GM10266 (cell line): ENCODE results near the gene TMEM209.

Experiments
- DNase-seq: peaks from one replicate; pipeline ENCODE4 v3.0.0; 2012; ENCODE audit errors: extremely low spot score
- CTCF ChIP-seq: IDR thresholded peaks from 2 replicates; pipeline ENCODE4 v1.5.1; 2012; ENCODE audit warnings: mild to moderate bottlenecking, low read depth; ENCODE audit not compliant: control insufficient read depth, insufficient read depth; ENCODE audit errors: missing control alignments

The TMEM209 gene

GRCh38 chr7:130210181-130210935, 5.2 kb upstream of the TMEM209 start:
- no peak for DNase-seq
- TF ChIP-seq CTCF: no peak

GRCh38 chr7:130208516-130208915, 3.3 kb upstream of the TMEM209 start:
- DNase-seq: no peak
- TF ChIP-seq CTCF: no peak

- no peak for TF ChIP-seq CTCF
- no peak for DNase-seq
Observed at GRCh38 chr7:130207642-130208041, 2.4 kb upstream of the TMEM209 start, which contains the start of gene SSMEM1. Gene SSMEM1 (plus strand): TSS chr7:130207860. CDS start chr7:130207911, 51 bp downstream.

GRCh38 chr7:130207033-130207432, 1.8 kb upstream of the TMEM209 start:
- no peak for DNase-seq
- TF ChIP-seq CTCF: no peak

GRCh38 chr7:130201796-130202195, 3.4 kb downstream of the TMEM209 start:
- no peak for DNase-seq
- TF ChIP-seq CTCF: no peak

- DNase-seq: no peak
- TF ChIP-seq CTCF: no peak
Observed at GRCh38 chr7:130197094-130197493, 8.1 kb downstream of the TMEM209 start.

GRCh38 chr7:130196476-130196875, 8.7 kb downstream of the TMEM209 start:
- DNase-seq: no peak
- no peak for TF ChIP-seq CTCF
